Activated T-helper 17 cell treated with anti-CD3 and anti-CD28 coated beads, Interleukin-2, amount 50 U/mL, for 72 hours (primary cell): ENCODE data around the gene MEIS2. TPM values are rescaled to one million over a fixed set of nuclear protein-coding genes. Genes with fewer than 3 reads are reported as not detected.
"Not testable (repeated sequence)": the region's sequence is repeated elsewhere in the genome, so short reads cannot be mapped to it uniquely, and the experiment has no call there.

Experiments
- ATAC-seq: fragments of 150-1000 bp; cut with Tn5 transposase; replicated peaks from 2 replicates; pipeline ENCODE4 v1.10.0; 2021; ENCODE audit warnings: mild to moderate bottlenecking, moderate library complexity
- H3K27ac Mint-ChIP-seq: one replicate; pipeline ENCODE4 v1.8.0; 2022; ENCODE audit warnings: mixed read lengths
- H3K27me3 Mint-ChIP-seq: one replicate; pipeline ENCODE4 v1.8.0; 2022; ENCODE audit warnings: mixed read lengths
- H3K36me3 Mint-ChIP-seq: one replicate; pipeline ENCODE4 v1.8.0; 2022; ENCODE audit warnings: low read depth, mild to moderate bottlenecking, mixed read lengths
- H3K4me1 Mint-ChIP-seq: one replicate; pipeline ENCODE4 v1.8.0; 2022; ENCODE audit warnings: mixed read lengths
- H3K4me3 Mint-ChIP-seq: one replicate; pipeline ENCODE4 v1.8.0; 2022; ENCODE audit warnings: mild to moderate bottlenecking, mixed read lengths
- H3K9me3 Mint-ChIP-seq: one replicate; pipeline ENCODE4 v1.8.0; 2022; ENCODE audit warnings: mixed read lengths
- total RNA-seq, 2 donors: library from RNA; stranded (reverse); gene quantifications; one replicate each; pipeline ENCODE4 v1.2.3, GENCODE V29; 2022

MEIS2 gene
- total RNA-seq, 2 donors from 2014 or later, result not detected

DNA sequence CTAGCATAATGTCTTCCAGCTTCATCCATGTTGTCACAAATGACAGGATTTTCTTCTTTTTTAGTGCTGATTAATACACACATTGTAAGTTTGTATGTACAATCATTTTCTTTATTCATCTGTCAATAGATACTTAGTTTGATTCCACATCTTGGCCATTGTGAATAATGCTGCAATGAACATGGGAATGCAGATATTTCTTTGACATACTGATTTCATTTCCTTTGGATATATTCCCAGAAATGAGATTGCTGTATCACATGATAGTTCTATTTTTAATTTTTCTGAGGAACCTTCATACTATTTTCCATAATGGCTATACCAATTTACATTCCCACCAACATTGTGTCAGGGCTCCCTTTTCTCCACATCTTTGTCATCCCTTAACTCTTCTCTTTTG lies 117.9 kb downstream of the MEIS2 start:
- Mint-ChIP-seq H3K27me3 (no peaks in the 10 kb centered on the region), H3K9me3 (peaks cover 17% of the 10 kb centered on the region), H3K27ac (no peak overlapping the region), H3K36me3 (no peaks in the 10 kb centered on the region), H3K4me1 (no peaks in the 10 kb centered on the region), H3K4me3 (no peak overlapping the region)
- no peak for ATAC-seq

- not testable (repeated sequence) for ATAC-seq, H3K27ac Mint-ChIP-seq, H3K4me3 Mint-ChIP-seq, H3K36me3 Mint-ChIP-seq, H3K4me1 Mint-ChIP-seq, H3K27me3 Mint-ChIP-seq
- H3K9me3 Mint-ChIP-seq, result peaks cover 17% of the 10 kb centered on the region
These were observed 120.1 kb downstream of the MEIS2 start for GRCh38 chr15:36980281-36980680.

DNA sequence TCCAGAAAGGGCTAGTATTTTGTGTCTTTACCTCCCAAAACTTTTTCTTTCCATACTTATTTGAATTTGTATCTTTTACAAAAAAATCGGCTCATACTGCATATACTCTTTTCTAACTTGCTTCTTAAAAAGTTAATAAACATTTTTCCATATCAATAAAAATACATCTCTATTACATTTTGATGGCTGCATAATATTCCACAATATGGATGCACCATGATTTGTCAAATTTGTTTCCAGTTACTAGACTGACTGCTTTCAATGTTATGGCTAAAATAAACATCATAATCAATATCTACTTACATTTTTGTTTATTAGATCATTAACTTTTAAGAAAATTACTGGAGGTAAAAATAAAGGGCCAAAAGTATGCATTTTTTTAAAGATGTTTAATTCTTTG lies 121.7 kb downstream of the MEIS2 start:
- no peaks in the 10 kb centered on the region for H3K36me3 Mint-ChIP-seq
- no peaks in the 10 kb centered on the region for H3K27me3 Mint-ChIP-seq
- no peak overlapping the region for H3K4me3 Mint-ChIP-seq
- no peak for ATAC-seq
- peaks cover 7% of the 10 kb centered on the region for H3K9me3 Mint-ChIP-seq
- no peak overlapping the region for H3K27ac Mint-ChIP-seq
- H3K4me1 Mint-ChIP-seq, result no peaks in the 10 kb centered on the region

DNA sequence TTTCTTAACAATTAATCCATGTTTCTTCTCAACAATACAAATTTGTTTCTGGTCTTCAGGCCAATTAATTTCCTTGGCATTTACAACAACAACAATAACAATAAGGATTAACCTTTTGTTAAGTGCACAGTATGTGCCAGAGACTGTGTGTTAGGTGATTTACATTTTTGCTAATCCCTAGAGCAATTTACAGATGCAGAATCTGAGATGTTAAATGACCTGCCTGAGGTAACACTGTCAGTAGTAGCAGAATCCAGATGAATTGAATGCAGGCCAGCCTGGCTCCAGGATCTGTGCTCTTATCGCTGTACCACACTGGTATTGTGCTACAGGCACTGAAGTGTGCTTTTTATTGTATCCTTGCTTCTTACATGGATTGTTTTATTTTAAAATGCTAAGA lies 122.2 kb downstream of the MEIS2 start:
- Mint-ChIP-seq H3K27ac (no peak overlapping the region), H3K4me3 (no peak overlapping the region), H3K27me3 (no peaks in the 10 kb centered on the region), H3K4me1 (no peaks in the 10 kb centered on the region), H3K36me3 (no peaks in the 10 kb centered on the region), H3K9me3 (peaks cover 7% of the 10 kb centered on the region)
- ATAC-seq, result no peak

- peaks cover 7% of the 10 kb centered on the region for H3K9me3 Mint-ChIP-seq
- H3K36me3 Mint-ChIP-seq, result no peaks in the 10 kb centered on the region
- ATAC-seq, result no peak
- H3K27ac Mint-ChIP-seq, result no peak overlapping the region
- H3K4me1 Mint-ChIP-seq, result no peaks in the 10 kb centered on the region
- no peak overlapping the region for H3K4me3 Mint-ChIP-seq
- no peaks in the 10 kb centered on the region for H3K27me3 Mint-ChIP-seq
These were observed 122.7 kb downstream of the MEIS2 start for GRCh38 chr15:36977659-36978058.

DNA sequence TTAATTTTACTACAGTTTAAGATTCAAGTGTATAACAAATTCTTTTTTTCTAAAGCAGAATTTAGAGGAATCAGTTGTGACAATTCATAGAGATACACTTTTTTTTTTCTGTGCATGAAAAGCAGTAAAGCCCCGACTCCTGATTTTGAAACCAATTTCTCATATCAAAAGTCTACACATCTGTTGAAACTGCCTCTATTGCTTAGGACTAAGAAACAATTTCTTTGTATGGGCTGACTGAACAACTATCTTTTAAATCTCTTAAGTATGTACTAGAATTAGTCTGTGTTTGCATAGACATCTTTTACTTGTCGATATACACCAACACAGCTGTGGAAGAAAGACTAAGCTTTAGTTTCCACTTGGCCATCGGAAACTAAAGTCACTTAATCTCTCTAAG lies 127.6 kb downstream of the MEIS2 start:
- Mint-ChIP-seq H3K27me3 (no peaks in the 10 kb centered on the region), H3K27ac (no peak overlapping the region), H3K4me3 (no peak overlapping the region)

DNA sequence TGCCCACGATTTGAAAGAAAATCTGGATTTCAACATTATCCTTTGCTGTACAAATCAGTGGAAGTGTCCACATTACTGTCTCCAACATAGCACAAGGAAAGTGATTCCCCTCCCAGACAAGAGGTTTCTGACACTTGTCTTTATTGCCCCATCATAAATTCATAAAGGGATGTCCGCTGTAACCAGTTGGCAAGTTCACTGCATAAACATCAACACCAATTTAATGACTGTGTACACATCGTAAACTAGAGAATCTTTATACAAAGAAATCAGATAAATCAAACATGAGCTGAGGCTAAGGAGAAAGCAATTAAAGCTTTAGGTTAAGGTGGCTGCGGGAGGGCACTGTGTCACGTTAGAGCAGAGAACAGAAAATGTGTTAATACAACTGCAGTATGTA lies 129.8 kb downstream of the MEIS2 start:
- H3K27me3 Mint-ChIP-seq, result no peaks in the 10 kb centered on the region
- no peak for ATAC-seq
- H3K9me3 Mint-ChIP-seq, result no peaks in the 10 kb centered on the region
- H3K4me1 Mint-ChIP-seq, result no peaks in the 10 kb centered on the region
- no peak overlapping the region for H3K27ac Mint-ChIP-seq
- no peaks in the 10 kb centered on the region for H3K36me3 Mint-ChIP-seq
- no peak overlapping the region for H3K4me3 Mint-ChIP-seq

More for the DNA sequence above, 127.6 kb downstream of the MEIS2 start:
- Mint-ChIP-seq H3K36me3 (no peaks in the 10 kb centered on the region), H3K4me1 (no peaks in the 10 kb centered on the region), H3K9me3 (peaks cover 3% of the 10 kb centered on the region)
- no peak for ATAC-seq

- Mint-ChIP-seq H3K27ac (no peak overlapping the region), H3K9me3 (no peaks in the 10 kb centered on the region), H3K4me1 (no peaks in the 10 kb centered on the region), H3K27me3 (peaks cover under 1% of the 10 kb centered on the region), H3K4me3 (no peak overlapping the region), H3K36me3 (no peaks in the 10 kb centered on the region)
- ATAC-seq, result no peak
These were observed 132.4 kb downstream of the MEIS2 start for GRCh38 chr15:36967929-36968328.

- Mint-ChIP-seq H3K4me1 (no peaks in the 10 kb centered on the region), H3K27ac (no peak overlapping the region), H3K27me3 (peaks cover 4% of the 10 kb centered on the region), H3K4me3 (no peak overlapping the region), H3K9me3 (no peaks in the 10 kb centered on the region), H3K36me3 (no peaks in the 10 kb centered on the region)
- no peak for ATAC-seq
These were observed 133.6 kb downstream of the MEIS2 start for GRCh38 chr15:36966708-36967107.

- H3K4me3 Mint-ChIP-seq, result no peak overlapping the region
- no peak overlapping the region for H3K27ac Mint-ChIP-seq
- H3K36me3 Mint-ChIP-seq, result no peaks in the 10 kb centered on the region
- ATAC-seq, result no peak
- peaks cover 4% of the 10 kb centered on the region for H3K27me3 Mint-ChIP-seq
- H3K9me3 Mint-ChIP-seq, result no peaks in the 10 kb centered on the region
- H3K4me1 Mint-ChIP-seq, result no peaks in the 10 kb centered on the region
These were observed 134.6 kb downstream of the MEIS2 start for GRCh38 chr15:36965570-36966342.

DNA sequence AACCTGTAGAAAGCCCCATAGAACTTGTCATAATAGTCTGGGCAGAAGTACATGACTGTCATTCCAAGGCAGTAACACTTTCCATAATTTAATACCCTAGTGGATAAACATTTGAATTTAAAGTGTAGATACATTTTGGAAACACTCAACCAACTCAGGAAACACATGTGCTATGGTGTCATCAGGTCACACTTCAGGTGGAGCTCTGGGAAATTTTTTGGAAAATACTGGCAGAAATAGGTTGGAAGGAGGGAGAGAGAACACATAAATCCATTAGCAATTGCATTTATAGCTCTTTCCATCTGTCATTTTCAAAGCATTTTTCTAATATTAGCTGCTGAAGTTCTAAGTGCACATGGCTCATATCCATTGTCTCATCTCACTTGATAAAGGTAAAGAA lies 135.7 kb downstream of the MEIS2 start:
- Mint-ChIP-seq H3K4me1 (no peaks in the 10 kb centered on the region), H3K9me3 (no peaks in the 10 kb centered on the region), H3K27ac (no peak overlapping the region), H3K36me3 (no peaks in the 10 kb centered on the region), H3K4me3 (no peak overlapping the region), H3K27me3 (peaks cover 4% of the 10 kb centered on the region)
- no peak for ATAC-seq

DNA sequence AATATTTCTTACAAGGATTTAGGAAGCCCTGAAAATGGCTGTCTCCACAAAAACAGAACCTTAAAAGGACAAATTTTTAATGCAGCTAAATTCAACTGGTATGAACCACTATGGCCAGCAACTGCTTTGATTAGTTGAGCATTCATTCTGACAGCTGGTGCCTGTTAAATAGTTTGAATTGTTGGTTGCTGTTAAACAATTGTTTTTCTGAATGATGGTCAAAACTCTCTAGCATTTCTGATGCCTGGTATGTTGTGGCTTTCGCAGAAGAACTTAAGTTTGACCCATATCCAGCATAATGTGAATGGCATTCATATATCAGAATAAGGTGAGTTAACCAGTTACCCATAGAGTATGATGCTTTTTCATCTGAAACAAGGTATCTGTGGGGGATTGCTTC lies 138.4 kb downstream of the MEIS2 start:
- Mint-ChIP-seq H3K4me3 (no peak overlapping the region), H3K4me1 (no peaks in the 10 kb centered on the region), H3K36me3 (no peaks in the 10 kb centered on the region), H3K27ac (no peak overlapping the region), H3K9me3 (no peaks in the 10 kb centered on the region), H3K27me3 (peaks cover 7% of the 10 kb centered on the region)
- no peak for ATAC-seq

- H3K27me3 Mint-ChIP-seq, result peaks cover 7% of the 10 kb centered on the region
- no peak overlapping the region for H3K27ac Mint-ChIP-seq
These were observed 139.5 kb downstream of the MEIS2 start for GRCh38 chr15:36960947-36961227.

GRCh38 chr15:36960179-36960946 lies 140.0 kb downstream of the MEIS2 start:
- H3K4me1 Mint-ChIP-seq, result no peaks in the 10 kb centered on the region
- H3K36me3 Mint-ChIP-seq, result no peaks in the 10 kb centered on the region
- H3K9me3 Mint-ChIP-seq, result no peaks in the 10 kb centered on the region
- ATAC-seq, result no peak
- no peak overlapping the region for H3K27ac Mint-ChIP-seq
- no peak overlapping the region for H3K4me3 Mint-ChIP-seq
- H3K27me3 Mint-ChIP-seq, result peaks cover 7% of the 10 kb centered on the region

More at GRCh38 chr15:36960947-36961227, 139.5 kb downstream of the MEIS2 start:
- Mint-ChIP-seq H3K4me1 (no peaks in the 10 kb centered on the region), H3K9me3 (no peaks in the 10 kb centered on the region), H3K36me3 (no peaks in the 10 kb centered on the region), H3K4me3 (no peak overlapping the region)
- ATAC-seq, result no peak

GRCh38 chr15:36959746-36960145 lies 140.6 kb downstream of the MEIS2 start:
- ATAC-seq, result no peak
- H3K27ac Mint-ChIP-seq, result no peak overlapping the region
- H3K36me3 Mint-ChIP-seq, result no peaks in the 10 kb centered on the region
- no peak overlapping the region for H3K4me3 Mint-ChIP-seq
- H3K9me3 Mint-ChIP-seq, result no peaks in the 10 kb centered on the region
- H3K4me1 Mint-ChIP-seq, result no peaks in the 10 kb centered on the region
- H3K27me3 Mint-ChIP-seq, result peaks cover 7% of the 10 kb centered on the region
